ENCODE data around the gene KSR2. TPM values are rescaled to one million over a fixed set of nuclear protein-coding genes. Genes with fewer than 3 reads are reported as not detected.

Gene KSR2
- total and polyA plus RNA-seq, 2 of the 4 experiments (the other 2 are of a cell fraction): not detected

- DNase-seq (no peak), ATAC-seq (ENCODE audit: low read depth) (no peak)
- Histone ChIP-seq H3K4me1 (ENCODE audit: control insufficient read depth, insufficient read depth, low read length) (no peaks in the 10 kb centered on the region), H3K9me1 (ENCODE audit: insufficient read depth, low read length) (no peaks in the 10 kb centered on the region), H3K9me3 (ENCODE audit: control insufficient read depth, insufficient read depth, low read length) (no peaks in the 10 kb centered on the region), H3K4me2 (ENCODE audit: low read depth, low read length) (no peak overlapping the region), H3K27ac (ENCODE audit: insufficient read depth, low read length) (no peak overlapping the region), H4K8ac (ENCODE audit: low read depth in 2 of 2, low read length in 2 of 2) (no peak overlapping the region), H2BK120ac (ENCODE audit: low read depth, low read length) (no peak overlapping the region), H2BK20ac (ENCODE audit: low read depth, low read length) (no peak overlapping the region), H3K18ac (ENCODE audit: low read depth, low read length) (no peak overlapping the region), H3K4ac (ENCODE audit: low read depth, low read length) (no peak overlapping the region), H3K9ac (ENCODE audit: low read depth, low read length) (no peak overlapping the region), H2AFZ (replicated peaks; ENCODE audit: low read length, poor library complexity) (no peak overlapping the region), H4K20me1 (ENCODE audit: insufficient read depth, low read length) (no peaks in the 10 kb centered on the region), H3K14ac (replicated peaks; ENCODE audit: low read depth, low read length) (no peak overlapping the region), H3K56ac (ENCODE audit: extremely low read depth, insufficient read depth, low read length) (no peak overlapping the region), H4K91ac (ENCODE audit: insufficient read depth, low read depth, low read length) (no peak overlapping the region), H2AK9ac (replicated peaks; ENCODE audit: low read depth, low read length, poor library complexity) (no peak overlapping the region), H2BK5ac (ENCODE audit: low read depth, low read length, poor library complexity, severe bottlenecking) (no peak overlapping the region), H2AK5ac (ENCODE audit: low read depth, low read length) (no peak overlapping the region), H4K5ac (ENCODE audit: low read depth, low read length) (no peak overlapping the region), H3K23ac (ENCODE audit: low read depth, low read length) (no peak overlapping the region), H3K36me3 (ENCODE audit: control insufficient read depth, insufficient read depth, low read length) (no peaks in the 10 kb centered on the region), H3K27me3 (ENCODE audit: control insufficient read depth, insufficient read depth, low read length) (no peaks in the 10 kb centered on the region), H3K4me3 (ENCODE audit: insufficient read depth, low read depth, low read length) (no peak overlapping the region), H3K79me1 (ENCODE audit: low read depth in 1 of 2, low read length in 2 of 2) (no peaks in the 10 kb centered on the region), H2BK15ac (ENCODE audit: low read depth, low read length) (no peak overlapping the region)
- dilution Hi-C loops (cut with HindIII; ENCODE audit: low sequenced_read_pairs, unreplicated experiment) (no loop called here), in situ Hi-C loops (cut with MboI; ENCODE audit: low sequenced_read_pairs) (loop anchor here (10.0 kb wide), 1 partner anchor 137 kb away; no protein-coding TSS in a partner anchor), intact Hi-C loops (cut with micrococcal nuclease) (no loop called here)
- no TSS peak for BruUV-seq (replicated peaks)
- ChIA-PET POLR2A (ENCODE audit: unreplicated experiment) (no interaction called here), CTCF (no interaction called here)
- WGBS, 2 experiments (ENCODE audit: extremely low coverage in 2 of 2, insufficient read length in 1 of 2): no CpG with 5 or more reads among the region's 3 CpGs
- TF ChIP-seq RFX5 (IDR thresholded peaks at IDR 0.05; ENCODE audit: low read depth, low read length): no peak
- TF ChIP-seq ELK1 (IDR thresholded peaks at IDR 0.05; ENCODE audit: borderline replicate concordance, low read depth, low read length): no peak
- TF ChIP-seq CHD1 (IDR thresholded peaks at IDR 0.05; ENCODE audit: low read depth, low read length): no peak
- TF ChIP-seq POLR2A (IDR thresholded peaks at IDR 0.05; ENCODE audit: low read depth, low read length): no peak
- no peak for TF ChIP-seq MAFK (IDR thresholded peaks at IDR 0.05; ENCODE audit: low read depth, low read length)
- no peak for TF ChIP-seq MAZ (IDR thresholded peaks at IDR 0.05; ENCODE audit: borderline replicate concordance, low read depth, low read length)
- TF ChIP-seq FOS (IDR thresholded peaks at IDR 0.05; ENCODE audit: low read depth, low read length): no peak
- TF ChIP-seq CTCF (conservative IDR thresholded peaks at IDR 0.05; ENCODE audit: low read depth, low read length): no peak
- TF ChIP-seq SMC3 (IDR thresholded peaks at IDR 0.05; ENCODE audit: low read depth, low read length): no peak
- no peak for TF ChIP-seq USF2 (IDR thresholded peaks at IDR 0.05; ENCODE audit: low read depth, low read length)
Observed at GRCh38 chr12:118011377-118011776, 42.6 kb upstream of the KSR2 start.

All from IMR-90 (cell line).